GM18507 (cell line): ENCODE results near the gene BIRC7.

Source experiments
- DNase-seq: peaks from one replicate; pipeline ENCODE4 v3.0.0; 2011; ENCODE audit warnings: low read depth; ENCODE audit not compliant: insufficient read length; ENCODE audit errors: extremely low spot score
- FAIRE-seq: peaks from 2 replicates; lab custom pipeline; 2011; peaks lifted over from hg19 to GRCh38; lab: Jason Lieb, UNC

Gene BIRC7, protein sequence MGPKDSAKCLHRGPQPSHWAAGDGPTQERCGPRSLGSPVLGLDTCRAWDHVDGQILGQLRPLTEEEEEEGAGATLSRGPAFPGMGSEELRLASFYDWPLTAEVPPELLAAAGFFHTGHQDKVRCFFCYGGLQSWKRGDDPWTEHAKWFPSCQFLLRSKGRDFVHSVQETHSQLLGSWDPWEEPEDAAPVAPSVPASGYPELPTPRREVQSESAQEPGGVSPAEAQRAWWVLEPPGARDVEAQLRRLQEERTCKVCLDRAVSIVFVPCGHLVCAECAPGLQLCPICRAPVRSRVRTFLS

DNA sequence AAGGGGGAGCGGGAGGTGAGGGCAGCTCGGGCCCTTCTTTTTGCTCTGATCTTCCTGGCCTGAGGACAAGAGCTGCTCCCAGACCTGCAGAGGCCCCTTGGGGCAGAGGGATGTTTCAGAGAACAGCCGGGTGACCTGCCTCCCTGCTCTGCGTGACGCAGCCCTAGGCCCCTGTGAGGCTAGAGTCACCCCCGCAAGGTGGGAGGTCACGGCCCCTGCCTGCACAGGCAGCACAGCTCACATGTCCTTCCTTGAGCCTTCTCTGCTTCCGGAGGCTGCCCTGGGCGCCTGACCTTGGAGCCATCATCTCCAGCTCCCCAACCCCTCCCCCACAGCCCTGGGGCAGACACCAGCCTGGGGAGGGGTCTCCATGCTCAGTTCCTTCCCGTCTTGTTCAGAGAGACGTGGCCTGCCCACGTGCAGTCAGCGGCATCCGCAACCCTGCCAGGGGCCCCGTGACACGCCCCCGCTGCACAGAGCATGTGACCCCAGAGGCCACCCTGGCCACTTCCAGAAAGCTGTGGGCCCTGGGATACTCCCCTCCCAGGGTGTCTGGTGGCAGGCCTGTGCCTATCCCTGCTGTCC, at the start of gene BIRC7:
Gene BIRC7 (plus strand): TSS at position 507 of the 585 bp plus-strand sequence. CDS start 192 bp downstream, outside the sequence.
- DNase-seq = no peak
- no peak for FAIRE-seq

DNA sequence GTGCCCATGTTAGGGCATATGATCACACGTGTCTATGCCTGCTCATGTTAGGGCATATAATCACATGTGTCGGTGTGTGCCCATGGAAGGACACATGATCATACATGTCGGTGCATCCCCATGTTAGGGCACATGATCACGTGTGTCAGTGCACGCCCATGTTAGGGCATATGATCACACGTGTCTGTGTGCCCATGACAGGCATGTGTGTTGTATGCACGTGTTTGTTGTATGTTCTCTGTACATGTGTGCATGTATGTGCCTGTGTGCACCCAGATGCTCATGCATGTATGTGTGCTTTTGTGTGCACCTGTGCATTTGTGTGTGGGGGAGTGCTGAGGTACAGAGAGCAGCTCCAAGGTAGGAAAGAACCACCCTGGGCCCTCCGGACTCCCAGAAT, 49.6 kb upstream of the BIRC7 start:
- no peak for FAIRE-seq
- DNase-seq = no peak

DNA sequence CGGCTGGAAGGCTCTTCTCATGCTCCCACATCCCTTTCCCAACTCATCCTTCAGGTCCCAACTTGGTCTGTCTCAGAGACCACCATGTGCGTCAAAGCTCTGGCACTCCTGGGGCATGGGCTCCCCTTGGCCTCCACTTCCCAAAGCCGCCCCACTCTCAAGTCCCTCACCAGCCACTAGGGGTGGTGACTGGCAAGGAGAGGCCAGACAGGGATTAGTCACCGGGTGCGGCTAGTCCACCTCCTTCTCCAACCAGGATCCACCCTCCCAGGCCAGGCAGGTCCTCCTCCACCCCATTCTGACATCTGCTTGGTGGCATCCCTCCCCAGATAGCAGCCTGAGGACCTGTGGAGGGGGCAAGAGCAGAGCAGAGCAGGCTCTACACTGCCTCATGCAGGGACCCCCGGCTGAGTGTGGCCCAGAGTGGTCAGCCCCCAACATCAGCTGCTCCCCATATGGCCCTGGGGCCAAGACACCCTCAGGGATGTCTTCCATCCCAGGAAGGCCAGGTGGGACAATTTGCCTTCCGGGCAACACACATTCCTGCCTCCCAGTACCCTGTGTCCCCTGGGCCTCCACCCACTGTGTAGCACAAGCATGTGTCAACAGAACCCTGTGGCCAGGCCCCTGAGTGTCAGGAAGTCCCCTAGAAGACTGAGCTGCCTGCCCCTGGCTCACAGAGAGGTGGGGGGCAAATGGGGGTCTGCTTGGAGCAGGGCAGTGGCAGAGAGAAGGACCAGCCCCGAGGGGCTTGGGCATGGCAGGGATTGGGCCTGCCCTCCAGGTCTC, 49.0 kb upstream of the BIRC7 start:
- FAIRE-seq = no peak
- DNase-seq = no peak

DNA sequence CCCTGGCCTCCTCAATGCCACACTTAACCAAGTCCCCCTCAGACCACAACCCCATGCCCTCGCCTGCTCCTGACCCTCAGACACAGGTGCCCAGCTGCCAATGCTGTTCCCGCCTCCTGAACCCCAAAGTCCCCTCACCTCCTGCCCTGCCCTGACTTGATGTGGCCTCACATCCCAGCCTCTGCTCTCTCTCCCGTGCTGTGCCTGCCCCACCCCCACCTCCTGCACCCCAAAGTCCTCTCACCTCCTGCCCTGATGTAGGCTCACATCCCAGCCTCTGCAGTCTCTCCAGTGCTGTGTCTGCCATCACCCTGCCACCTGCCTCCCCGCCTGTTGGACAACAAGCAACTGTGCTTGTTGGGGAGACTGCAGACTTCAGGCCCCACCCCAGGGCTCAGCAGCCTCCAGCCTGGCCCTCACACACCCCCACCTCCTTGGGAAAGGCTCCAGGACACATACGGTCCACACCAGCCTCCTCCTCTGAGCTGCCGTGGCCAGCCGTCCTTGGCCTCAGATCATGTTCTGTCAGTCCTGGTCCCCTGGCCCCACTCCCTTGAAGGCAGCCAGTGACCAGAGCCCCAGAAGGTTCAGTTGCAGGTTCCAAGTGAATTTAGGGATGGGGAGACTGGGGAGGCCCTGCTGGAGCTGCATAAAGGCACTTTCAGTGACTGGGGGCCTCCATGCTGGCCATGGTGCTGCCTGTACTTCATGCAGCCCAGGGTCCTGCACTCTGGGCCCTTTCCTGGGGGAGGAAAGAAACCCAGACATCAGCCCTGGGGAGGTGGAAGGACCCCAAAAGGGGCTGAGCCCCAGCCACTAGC, 48.2 kb upstream of the BIRC7 start:
- DNase-seq = no peak
- FAIRE-seq = no peak

DNA sequence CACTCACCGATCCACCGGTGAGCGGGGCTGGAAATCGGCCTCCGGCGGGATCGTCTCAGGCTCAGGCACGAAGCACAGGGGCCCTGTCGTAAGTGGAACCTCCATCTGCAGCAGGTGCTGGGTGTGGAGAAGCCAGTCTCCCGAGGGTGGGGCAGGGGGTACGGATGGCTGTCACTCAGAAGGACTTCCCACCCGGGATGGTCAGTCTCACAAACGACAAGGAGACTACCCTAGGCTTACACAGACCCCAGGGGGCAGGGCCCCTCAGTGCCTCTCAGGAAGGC, 47.6 kb upstream of the BIRC7 start:
- FAIRE-seq (no peak), DNase-seq (no peak)

DNA sequence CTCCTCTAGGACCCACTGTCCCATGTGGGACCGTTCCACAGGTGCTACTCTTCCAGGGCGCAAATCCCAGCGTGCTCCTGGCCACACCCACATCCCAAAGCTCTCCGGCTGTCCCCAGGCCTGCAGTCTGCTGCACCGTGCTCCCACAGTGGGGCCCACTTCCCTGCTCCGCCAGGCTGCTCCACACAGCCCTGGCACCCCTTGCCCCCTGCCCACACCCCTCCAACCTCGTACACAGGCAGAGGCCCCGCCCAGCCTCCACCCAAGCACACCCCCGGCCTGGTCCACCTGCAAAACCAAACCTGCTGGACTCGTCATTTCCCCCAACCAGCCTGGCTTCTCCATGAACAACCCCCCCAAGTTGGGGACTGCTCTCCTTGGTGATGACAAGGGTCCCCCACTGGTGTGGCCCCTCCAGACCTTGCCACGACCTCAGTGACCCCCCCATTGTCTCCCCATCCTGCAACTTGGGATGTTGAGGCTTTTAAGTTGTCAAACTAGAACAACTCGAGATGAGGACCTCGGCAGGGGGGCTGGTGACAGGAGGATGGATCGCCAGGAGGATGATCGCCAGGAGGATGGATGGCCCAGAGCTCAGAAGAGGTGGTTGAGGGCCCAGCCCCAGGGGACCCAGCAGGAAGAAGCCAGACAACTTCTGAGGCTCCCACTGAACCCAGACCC, 46.9 kb upstream of the BIRC7 start:
- FAIRE-seq (no peak), DNase-seq (no peak)

DNA sequence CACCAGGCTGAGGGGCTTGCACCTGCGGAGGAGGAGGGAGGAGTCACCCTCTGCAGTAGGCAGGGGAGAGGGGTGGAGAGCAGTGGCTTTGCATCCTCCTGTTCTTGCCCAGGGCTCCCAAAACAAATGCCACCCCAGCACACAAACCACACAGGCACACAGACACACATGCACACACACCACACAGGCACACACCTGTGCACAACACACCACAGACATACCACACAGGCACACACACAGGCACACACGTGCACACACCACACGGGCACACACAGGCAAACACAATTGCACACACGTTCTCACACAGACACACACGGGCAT, 46.4 kb upstream of the BIRC7 start:
- DNase-seq (no peak), FAIRE-seq (no peak)

DNA sequence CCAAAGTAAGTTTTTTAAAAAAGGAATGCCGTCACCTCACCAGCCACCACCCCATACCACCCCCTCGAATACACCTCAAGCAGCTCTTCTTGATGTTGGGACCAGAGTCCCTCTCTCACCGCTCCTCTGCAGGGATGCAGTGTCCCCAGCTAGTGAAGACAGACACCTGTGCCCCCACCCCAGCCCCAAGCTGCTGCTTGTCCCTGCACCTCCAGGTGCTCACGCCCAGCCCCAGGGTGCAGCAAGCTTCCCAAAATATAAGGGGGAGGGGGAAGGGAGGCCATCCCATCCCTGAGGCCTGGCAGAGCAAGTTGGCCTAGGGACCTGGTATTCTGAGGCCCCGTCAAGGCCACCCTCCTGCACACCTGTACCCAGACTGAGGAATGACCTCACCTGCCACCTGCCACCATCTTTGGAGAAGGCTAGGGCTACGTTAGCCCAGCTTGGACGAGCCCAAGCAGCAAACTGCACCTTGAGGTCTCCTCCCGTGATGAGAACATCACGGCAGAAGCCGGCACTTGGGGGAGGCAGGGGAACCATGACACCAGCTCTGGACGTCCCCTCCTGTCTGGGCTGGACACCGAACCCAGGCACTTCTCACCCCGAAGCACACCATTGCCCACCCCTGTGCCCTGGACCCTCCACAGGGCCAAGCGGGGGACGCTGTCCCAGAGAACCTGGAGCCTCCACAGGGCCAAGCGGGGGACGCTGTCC, 45.7 kb upstream of the BIRC7 start:
- FAIRE-seq (no peak), DNase-seq (no peak)

DNA sequence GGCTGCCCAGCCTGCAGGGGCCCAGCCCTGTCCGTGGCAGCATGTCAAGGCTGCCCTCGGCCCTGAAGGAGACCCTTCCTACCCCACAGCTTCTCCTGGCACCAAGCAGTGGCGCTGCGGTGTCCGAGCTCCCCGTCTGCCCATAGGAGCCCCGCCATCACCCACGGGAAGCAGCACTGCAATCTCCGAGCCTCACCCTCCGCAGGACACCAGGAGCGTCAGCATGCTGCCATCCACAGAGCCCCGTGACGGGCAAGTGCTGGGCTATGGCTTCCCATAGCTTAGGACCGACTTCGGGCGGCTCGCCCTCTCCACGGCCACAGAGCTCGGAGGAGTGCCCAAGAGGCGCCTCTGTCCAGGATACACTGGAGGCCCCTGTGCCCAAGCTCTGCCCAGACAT, 44.9 kb upstream of the BIRC7 start:
- FAIRE-seq (no peak), DNase-seq (no peak)

DNA sequence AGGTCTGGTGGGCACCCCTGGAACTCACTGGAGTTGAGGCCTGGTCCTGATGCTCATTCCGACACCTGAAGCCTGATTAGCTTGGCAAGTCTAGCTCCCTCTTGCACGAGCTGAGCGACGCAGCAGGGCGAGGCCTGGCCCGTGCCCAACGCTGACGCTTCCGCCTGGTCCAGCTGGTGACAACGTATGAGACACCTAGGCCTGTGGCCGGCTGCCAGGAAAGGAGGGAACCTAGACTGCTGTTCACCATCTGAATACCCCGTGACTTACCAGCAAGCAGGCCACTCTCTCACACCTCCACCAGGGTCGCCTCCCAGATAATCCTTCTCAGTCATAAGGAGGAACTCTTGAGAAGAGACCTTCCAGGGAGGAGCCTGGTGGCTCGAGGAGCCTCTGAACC, 44.3 kb upstream of the BIRC7 start:
- FAIRE-seq (no peak), DNase-seq (no peak)

DNA sequence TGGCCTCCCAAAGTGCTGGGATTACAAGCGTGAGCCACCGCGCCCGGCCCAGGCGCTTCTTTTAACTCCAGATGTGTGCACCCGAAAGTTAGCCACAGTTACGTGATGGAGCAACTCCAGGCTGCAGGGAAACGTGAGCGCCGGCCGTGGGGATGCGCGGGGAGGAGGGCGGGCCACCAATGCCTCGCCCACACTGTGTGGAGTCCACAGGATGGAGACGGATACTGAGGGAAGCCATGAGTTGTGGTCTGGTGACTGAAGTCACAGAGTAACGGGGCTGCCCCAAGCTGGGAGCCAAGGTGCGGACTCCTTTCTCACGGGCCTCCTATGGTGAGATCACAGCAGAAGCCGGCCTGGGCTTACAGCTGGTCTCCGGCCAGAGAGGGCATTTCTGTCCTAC, 43.0 kb upstream of the BIRC7 start:
- DNase-seq = no peak
- no peak for FAIRE-seq

DNA sequence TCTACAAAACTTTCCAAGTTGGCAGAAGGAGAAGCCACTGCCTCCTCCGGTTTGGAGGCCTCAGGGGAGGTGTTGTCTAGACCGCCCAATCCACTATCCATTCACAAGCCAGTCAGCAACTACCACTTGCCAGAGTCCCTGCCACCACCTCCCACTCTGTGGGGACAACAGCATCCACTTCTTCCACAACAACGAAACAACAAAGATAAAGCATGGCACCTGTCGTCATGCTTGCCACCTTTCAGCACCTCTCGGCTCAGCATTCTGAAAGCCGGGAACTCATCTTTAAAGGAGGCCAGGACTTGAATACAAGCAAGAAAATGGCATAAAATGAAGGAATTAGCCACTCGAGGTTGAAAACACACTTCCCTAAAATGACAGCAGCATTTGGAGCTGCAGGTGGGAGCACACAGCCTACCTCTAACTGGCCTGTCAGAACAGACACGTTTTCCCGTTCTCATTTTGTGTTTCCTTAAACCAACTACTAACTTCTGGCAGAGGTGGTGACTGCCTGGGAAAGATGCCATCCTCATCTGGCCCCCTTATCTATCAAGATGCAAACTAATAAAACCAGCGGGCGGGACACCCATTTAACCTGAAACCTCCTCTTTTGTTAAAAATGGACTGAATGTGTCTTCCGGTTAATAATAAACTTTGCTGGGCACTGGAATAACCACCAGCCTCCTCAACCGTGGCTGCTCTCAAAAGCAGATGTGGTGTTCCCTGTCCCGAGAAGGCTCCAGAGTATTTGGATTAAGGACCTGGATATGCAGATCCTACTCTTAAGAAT, 41.5 kb upstream of the BIRC7 start:
- FAIRE-seq (no peak), DNase-seq (no peak)

DNA sequence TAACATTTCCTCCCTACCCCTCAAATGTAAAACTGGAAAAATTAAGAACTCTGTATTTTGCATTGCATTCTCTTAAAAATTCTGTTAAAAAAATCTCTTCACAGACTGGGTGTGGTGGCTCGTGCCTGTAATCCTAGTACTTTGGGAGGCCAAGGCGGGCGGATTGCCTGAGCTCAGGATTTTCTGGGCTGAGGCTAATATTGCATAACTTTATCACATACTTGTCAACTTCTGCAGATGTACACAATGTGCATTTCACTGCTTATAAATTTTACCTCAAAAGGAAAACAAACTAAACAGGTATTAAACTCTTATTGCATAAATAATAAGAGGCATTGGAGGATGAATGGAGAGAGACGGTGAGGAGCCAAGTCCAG, 40.9 kb upstream of the BIRC7 start:
- no peak for FAIRE-seq

DNA sequence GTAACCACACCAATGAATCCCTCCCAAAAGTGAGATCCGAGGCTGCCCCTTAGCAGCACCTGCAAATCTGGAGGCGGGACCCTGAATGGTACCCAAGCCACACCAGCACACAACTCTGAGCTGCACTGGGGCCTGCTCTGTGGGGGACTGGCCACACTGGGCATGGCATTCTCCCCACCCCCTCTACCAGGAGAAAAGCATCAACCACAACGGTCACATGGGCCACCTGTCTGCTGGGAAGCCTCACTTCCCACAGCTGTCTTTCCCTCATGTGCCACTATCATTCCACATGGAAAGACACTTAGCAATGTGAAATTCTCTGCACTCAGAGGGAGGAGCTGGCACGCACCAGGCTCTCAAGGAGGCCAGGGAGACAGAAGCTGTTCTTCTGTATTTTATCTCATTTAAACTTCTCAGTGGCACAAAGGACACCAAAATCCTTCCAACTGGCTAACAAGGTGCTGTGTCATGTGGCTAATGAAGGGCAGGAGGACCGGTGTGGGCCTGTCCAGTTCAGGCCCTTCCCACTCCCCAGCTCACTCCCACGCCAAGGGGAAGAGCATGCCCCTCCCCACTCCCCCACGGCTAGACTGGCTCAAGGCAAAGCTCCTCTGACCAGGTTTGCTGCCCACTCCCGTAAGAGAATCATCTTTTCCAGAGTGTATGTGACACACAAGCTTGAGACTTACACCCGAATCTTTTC, 38.8 kb upstream of the BIRC7 start:
- FAIRE-seq = no peak
- no peak for DNase-seq

More for the DNA sequence above, 40.9 kb upstream of the BIRC7 start:
- no peak for DNase-seq

DNA sequence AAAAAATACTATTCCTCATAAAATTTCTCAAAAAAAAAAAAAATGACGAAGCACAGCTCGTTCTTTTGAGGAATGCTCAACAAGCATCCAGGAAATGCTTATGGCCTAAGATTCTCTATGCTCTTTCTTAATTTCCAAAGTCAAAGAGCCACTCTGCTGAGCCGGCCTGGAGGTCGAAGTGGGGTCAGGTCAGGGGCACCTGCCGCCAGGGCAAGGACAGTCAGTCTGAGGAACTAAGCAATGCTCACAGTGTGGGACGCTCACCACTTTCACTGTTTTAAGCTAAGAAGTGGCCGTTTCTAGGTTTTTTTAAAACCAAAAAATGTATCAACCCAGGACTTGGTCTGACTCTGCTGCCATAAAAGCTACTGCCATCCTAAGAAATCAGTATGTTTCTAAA, 37.1 kb upstream of the BIRC7 start:
- DNase-seq (no peak), FAIRE-seq (no peak)

DNA sequence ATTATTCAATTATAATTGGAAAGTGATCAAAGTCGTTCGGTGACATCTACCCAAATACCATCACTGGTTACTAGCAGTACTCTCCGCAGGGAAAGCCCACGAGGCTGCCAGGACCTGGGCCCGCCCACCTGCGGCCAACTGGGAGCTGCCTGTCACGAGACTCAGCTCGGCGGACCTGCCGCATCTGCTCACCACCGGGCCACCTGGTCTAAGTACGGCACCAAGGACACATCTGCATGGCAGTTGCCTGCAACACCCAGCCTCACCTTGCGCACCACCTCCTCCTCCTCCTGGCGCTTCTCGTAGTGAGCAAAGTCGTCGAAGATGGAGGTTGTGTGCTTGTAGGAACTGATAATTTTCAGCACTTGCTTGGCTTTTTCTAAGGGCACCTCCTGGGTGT, 33.7 kb upstream of the BIRC7 start:
- FAIRE-seq (no peak), DNase-seq (no peak)

DNA sequence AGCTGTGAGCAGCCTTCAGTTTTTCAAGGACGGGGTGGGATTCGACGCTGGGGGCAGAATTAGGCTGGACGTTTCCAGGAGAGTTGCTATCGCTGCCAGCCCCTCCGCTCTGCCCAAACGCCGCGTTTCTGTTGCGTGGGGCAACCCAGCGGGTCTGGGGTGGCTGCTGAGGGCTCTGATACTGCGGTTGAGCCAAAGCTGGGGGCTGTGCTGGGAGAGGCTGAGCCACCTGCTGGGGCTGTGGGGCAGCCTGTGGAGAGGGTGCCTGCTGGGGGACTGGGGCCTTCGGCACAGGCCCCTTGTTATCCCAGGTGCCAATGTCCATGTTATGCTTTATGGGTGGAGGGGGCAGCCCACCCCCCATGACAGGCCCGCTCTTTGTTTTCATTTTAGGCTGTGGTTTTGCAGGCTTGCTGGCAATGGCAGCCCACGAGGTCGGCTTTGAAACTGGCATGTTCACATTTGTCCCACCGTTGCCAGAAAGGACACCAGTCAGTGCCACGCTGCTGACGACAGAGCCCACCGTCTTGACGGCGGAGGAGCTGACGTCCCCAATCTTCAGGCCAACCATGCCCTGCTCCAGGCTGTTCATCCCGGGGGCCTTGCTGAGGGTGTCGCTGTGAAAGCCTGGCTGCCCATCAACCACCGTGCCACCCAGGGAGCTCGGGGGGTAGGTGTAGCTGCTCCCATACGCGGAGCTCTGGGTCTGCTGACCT, 32.7 kb upstream of the BIRC7 start:
- DNase-seq = no peak
- no peak for FAIRE-seq
